GM23338 (cell line): ENCODE measurements around the gene PYY.

Experiments
- CREB1 ChIP-seq: fragments of 250-450 bp; sonication (Bioruptor Pico); IDR thresholded peaks from 2 replicates; pipeline ENCODE4 v1.5.0; 2020; ENCODE audit warnings: low read depth, mild to moderate bottlenecking, moderate library complexity
- EZH2 ChIP-seq: fragments of 200-600 bp; sonication (generic); IDR thresholded peaks from one replicate; pipeline ENCODE4 v1.8.0; 2017; ENCODE audit warnings: antibody characterized with exemption, mild to moderate bottlenecking, low read depth; ENCODE audit not compliant: unreplicated experiment
- EZH2phosphoT487 ChIP-seq: fragments of 200-600 bp; sonication (generic); IDR thresholded peaks from one replicate; pipeline ENCODE4 v1.8.1; 2018; ENCODE audit warnings: antibody characterized with exemption; ENCODE audit not compliant: unreplicated experiment
- JUNB ChIP-seq: IDR thresholded peaks from one replicate; pipeline ENCODE4 v1.6.1; 2016; ENCODE audit warnings: antibody characterized with exemption; ENCODE audit not compliant: unreplicated experiment
- POLR2AphosphoS5 ChIP-seq: IDR thresholded peaks from 2 replicates; pipeline ENCODE4 v1.6.1; 2016; ENCODE audit warnings: antibody characterized with exemption, low read depth
- ZNF114 ChIP-seq: fragments of 250-450 bp; sonication (Bioruptor Pico); IDR thresholded peaks from 2 replicates; pipeline ENCODE4 v1.5.0; 2020; ENCODE audit warnings: mild to moderate bottlenecking, moderate library complexity
- TF ChIP-seq, protein P1 (sequence below), 2 experiments: fragments of 200-600 bp in 1 of 2; sonication (generic) in 1 of 2; conservative IDR thresholded peaks; 2 replicates each; pipeline versions ENCODE4 v1.5.1 to v1.6.1; 2016 to 2017; ENCODE audit warnings: antibody characterized with exemption in 2 of 2, low read depth in 2 of 2, mild to moderate bottlenecking in 2 of 2, moderate library complexity in 1 of 2
- TF ChIP-seq, protein P2 (sequence below): IDR thresholded peaks from one replicate; pipeline ENCODE4 v1.6.1; 2018; ENCODE audit warnings: antibody characterized with exemption; ENCODE audit not compliant: unreplicated experiment
- TF ChIP-seq, protein P3 (sequence below): IDR thresholded peaks from 2 replicates; pipeline ENCODE4 v1.6.1; 2016; ENCODE audit warnings: antibody characterized with exemption

DNA sequence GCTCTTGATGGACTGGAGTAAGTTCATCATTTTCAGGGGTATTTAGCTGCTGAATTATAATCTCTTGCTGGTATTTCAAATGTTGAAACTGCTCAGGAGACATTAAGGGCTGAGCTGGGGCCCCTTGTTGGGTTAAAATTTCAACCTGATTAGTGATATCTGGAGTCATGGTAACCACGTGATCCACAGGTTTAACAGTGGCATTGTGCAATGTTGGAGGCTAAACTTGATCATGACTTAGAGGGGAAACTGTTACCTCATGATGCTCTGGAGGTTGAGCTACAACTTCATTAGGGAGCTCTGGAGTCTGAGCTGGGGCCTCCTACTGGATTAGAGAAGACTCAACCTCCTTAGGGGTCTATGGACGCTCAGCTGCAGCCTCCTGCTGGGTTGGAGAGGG is 29.2 kb downstream of the PYY start:
- TF ChIP-seq, protein P1, sequence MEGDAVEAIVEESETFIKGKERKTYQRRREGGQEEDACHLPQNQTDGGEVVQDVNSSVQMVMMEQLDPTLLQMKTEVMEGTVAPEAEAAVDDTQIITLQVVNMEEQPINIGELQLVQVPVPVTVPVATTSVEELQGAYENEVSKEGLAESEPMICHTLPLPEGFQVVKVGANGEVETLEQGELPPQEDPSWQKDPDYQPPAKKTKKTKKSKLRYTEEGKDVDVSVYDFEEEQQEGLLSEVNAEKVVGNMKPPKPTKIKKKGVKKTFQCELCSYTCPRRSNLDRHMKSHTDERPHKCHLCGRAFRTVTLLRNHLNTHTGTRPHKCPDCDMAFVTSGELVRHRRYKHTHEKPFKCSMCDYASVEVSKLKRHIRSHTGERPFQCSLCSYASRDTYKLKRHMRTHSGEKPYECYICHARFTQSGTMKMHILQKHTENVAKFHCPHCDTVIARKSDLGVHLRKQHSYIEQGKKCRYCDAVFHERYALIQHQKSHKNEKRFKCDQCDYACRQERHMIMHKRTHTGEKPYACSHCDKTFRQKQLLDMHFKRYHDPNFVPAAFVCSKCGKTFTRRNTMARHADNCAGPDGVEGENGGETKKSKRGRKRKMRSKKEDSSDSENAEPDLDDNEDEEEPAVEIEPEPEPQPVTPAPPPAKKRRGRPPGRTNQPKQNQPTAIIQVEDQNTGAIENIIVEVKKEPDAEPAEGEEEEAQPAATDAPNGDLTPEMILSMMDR (conservative IDR thresholded peaks at IDR 0.05; ENCODE audit: low read depth in 2 of 2) = no peak
- no peak for TF ChIP-seq POLR2AphosphoS5
- TF ChIP-seq, protein P2, sequence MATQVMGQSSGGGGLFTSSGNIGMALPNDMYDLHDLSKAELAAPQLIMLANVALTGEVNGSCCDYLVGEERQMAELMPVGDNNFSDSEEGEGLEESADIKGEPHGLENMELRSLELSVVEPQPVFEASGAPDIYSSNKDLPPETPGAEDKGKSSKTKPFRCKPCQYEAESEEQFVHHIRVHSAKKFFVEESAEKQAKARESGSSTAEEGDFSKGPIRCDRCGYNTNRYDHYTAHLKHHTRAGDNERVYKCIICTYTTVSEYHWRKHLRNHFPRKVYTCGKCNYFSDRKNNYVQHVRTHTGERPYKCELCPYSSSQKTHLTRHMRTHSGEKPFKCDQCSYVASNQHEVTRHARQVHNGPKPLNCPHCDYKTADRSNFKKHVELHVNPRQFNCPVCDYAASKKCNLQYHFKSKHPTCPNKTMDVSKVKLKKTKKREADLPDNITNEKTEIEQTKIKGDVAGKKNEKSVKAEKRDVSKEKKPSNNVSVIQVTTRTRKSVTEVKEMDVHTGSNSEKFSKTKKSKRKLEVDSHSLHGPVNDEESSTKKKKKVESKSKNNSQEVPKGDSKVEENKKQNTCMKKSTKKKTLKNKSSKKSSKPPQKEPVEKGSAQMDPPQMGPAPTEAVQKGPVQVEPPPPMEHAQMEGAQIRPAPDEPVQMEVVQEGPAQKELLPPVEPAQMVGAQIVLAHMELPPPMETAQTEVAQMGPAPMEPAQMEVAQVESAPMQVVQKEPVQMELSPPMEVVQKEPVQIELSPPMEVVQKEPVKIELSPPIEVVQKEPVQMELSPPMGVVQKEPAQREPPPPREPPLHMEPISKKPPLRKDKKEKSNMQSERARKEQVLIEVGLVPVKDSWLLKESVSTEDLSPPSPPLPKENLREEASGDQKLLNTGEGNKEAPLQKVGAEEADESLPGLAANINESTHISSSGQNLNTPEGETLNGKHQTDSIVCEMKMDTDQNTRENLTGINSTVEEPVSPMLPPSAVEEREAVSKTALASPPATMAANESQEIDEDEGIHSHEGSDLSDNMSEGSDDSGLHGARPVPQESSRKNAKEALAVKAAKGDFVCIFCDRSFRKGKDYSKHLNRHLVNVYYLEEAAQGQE = no peak
- no peak for TF ChIP-seq EZH2
- no peak for TF ChIP-seq EZH2phosphoT487
- TF ChIP-seq JUNB = no peak
- TF ChIP-seq, protein P3, sequence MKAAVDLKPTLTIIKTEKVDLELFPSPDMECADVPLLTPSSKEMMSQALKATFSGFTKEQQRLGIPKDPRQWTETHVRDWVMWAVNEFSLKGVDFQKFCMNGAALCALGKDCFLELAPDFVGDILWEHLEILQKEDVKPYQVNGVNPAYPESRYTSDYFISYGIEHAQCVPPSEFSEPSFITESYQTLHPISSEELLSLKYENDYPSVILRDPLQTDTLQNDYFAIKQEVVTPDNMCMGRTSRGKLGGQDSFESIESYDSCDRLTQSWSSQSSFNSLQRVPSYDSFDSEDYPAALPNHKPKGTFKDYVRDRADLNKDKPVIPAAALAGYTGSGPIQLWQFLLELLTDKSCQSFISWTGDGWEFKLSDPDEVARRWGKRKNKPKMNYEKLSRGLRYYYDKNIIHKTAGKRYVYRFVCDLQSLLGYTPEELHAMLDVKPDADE = no peak
- no peak for TF ChIP-seq CREB1
- no peak for TF ChIP-seq ZNF114 (CRISPR knock-in tag)
